SK-N-SH (cell line): ENCODE results near the gene CCNL1. TPM values are rescaled to one million over a fixed set of nuclear protein-coding genes. Genes with fewer than 3 reads are reported as not detected.

Source experiments
- CTCF ChIA-PET: fragments of 300-600, 350-600 bp; formaldehyde crosslinking; extraction: SDS; loops from one replicate; lab custom pipeline; 2021; lab: Yijun Ruan, JAX
- POLR2A ChIA-PET: fragments of 350-600 bp; sonication (Branson Sonifier 250); formaldehyde crosslinking; extraction: SDS; loops from one replicate; lab custom pipeline; 2020; ENCODE audit warnings: antibody characterized with exemption, inconsistent platforms; lab: Yijun Ruan, JAX
- DNase-seq: peaks from one replicate; pipeline ENCODE4 v3.0.0; 2012
- H2AFZ ChIP-seq: fragments of 200-600 bp; sonication (generic); 2 replicates; pipeline ENCODE4 v1.8.1; 2016; ENCODE audit warnings: antibody characterized with exemption, mild to moderate bottlenecking, low read depth
- H3F3A ChIP-seq: fragments of 200-600 bp; sonication (generic); replicated peaks from 2 replicates; pipeline ENCODE3; 2016; ENCODE audit warnings: antibody characterized with exemption, mild to moderate bottlenecking; ENCODE audit not compliant: insufficient read depth
- H3K27ac ChIP-seq, 2 experiments: fragments of 200-500 bp in 1 of 2; fragments of 200-600 bp in 1 of 2; sonication (Bioruptor generic) in 1 of 2; sonication (generic), shearing (Covaris generic) in 1 of 2; 2 replicates each; pipeline versions ENCODE4 v1.5.1 to v1.6.1; 2014 to 2016; ENCODE audit warnings: low read depth in 2 of 2, inconsistent platforms in 1 of 2, low read length in 1 of 2, mild to moderate bottlenecking in 1 of 2, mixed read lengths in 1 of 2
- H3K27me3 ChIP-seq: fragments of 200-600 bp; sonication (generic), shearing (Covaris generic); 2 replicates; pipeline ENCODE4 v1.6.1; 2016; ENCODE audit warnings: mixed run types; ENCODE audit not compliant: insufficient read depth
- H3K36me3 ChIP-seq, 2 experiments: fragments of 200-500 bp in 1 of 2; fragments of 200-600 bp in 1 of 2; sonication (Bioruptor generic) in 1 of 2; sonication (generic) in 1 of 2; replicated peaks in 1 of 2; 2 replicates each; pipeline versions ENCODE3 to v1.5.1; 2014 to 2016; ENCODE audit warnings: low read length in 1 of 2, mild to moderate bottlenecking in 1 of 2; ENCODE audit not compliant: insufficient read depth in 2 of 2, control insufficient read depth in 1 of 2
- H3K4me1 ChIP-seq, 2 experiments: fragments of 200-500 bp in 1 of 2; fragments of 200-600 bp in 1 of 2; sonication (Bioruptor generic) in 1 of 2; sonication (generic), shearing (Covaris generic) in 1 of 2; 2 replicates each; pipeline versions ENCODE4 v1.5.1 to v1.6.1; 2014 to 2016; ENCODE audit warnings: low read depth in 1 of 2, low read length in 1 of 2, mixed run types in 1 of 2; ENCODE audit not compliant: insufficient read depth in 2 of 2, control insufficient read depth in 1 of 2
- H3K4me2 ChIP-seq: fragments of 200-600 bp; sonication (generic), shearing (Covaris generic); 2 replicates; pipeline ENCODE4 v1.6.1; 2017; ENCODE audit warnings: mixed run types
- H3K4me3 ChIP-seq, 2 experiments: fragments of 200-500 bp in 1 of 2; fragments of 200-600 bp in 1 of 2; sonication (Bioruptor generic) in 1 of 2; sonication (generic), shearing (Covaris generic) in 1 of 2; 2 replicates each; pipeline versions ENCODE4 v1.5.1 to v1.8.1; 2014 to 2016; ENCODE audit warnings: low read depth in 2 of 2, inconsistent platforms in 1 of 2, low read length in 1 of 2, mild to moderate bottlenecking in 1 of 2, mixed read lengths in 1 of 2, moderate library complexity in 1 of 2
- H3K79me2 ChIP-seq: fragments of 200-600 bp; sonication (generic); 2 replicates; pipeline ENCODE4 v1.8.1; 2017; ENCODE audit warnings: mild to moderate bottlenecking; ENCODE audit not compliant: insufficient read depth
- H3K9ac ChIP-seq: fragments of 200-600 bp; sonication (generic); 2 replicates; pipeline ENCODE4 v1.6.1; 2017; ENCODE audit warnings: mixed run types
- H3K9me2 ChIP-seq: fragments of 200-600 bp; sonication (generic); 2 replicates; pipeline ENCODE4 v1.6.1; 2017; ENCODE audit warnings: mixed run types
- H3K9me3 ChIP-seq: fragments of 200-600 bp; sonication (generic); 2 replicates; pipeline ENCODE4 v1.6.1; 2017; ENCODE audit warnings: mixed run types, mild to moderate bottlenecking, moderate library complexity
- H4K20me1 ChIP-seq: fragments of 200-600 bp; sonication (generic); 2 replicates; pipeline ENCODE4 v1.6.1; 2017; ENCODE audit warnings: mild to moderate bottlenecking, mixed run types; ENCODE audit not compliant: insufficient read depth
- EZH2phosphoT487 ChIP-seq: fragments of 200-600 bp; sonication (generic); IDR thresholded peaks from 2 replicates; pipeline ENCODE4 v1.6.1; 2017; ENCODE audit warnings: low read depth, mixed run types, mild to moderate bottlenecking, antibody characterized with exemption, moderate library complexity, borderline replicate concordance
- MEF2A ChIP-seq: IDR thresholded peaks from 2 replicates; pipeline ENCODE4 v1.4.0; 2012; ENCODE audit warnings: low read depth, borderline replicate concordance
- MXI1 ChIP-seq: IDR thresholded peaks from 2 replicates; pipeline ENCODE4 v1.6.1; 2012; ENCODE audit warnings: mild to moderate bottlenecking, low read depth, low read length, improper control_type of control experiment
- RAD21 ChIP-seq: IDR thresholded peaks from 2 replicates; pipeline ENCODE4 v1.6.1; 2012; ENCODE audit warnings: mild to moderate bottlenecking, low read length
- SIN3A ChIP-seq: IDR thresholded peaks from 2 replicates; pipeline ENCODE4 v1.6.1; 2012; ENCODE audit warnings: low read depth, mild to moderate bottlenecking, low read length, moderate library complexity, borderline replicate concordance
- SMC3 ChIP-seq: IDR thresholded peaks from 2 replicates; pipeline ENCODE4 v1.6.1; 2012; ENCODE audit warnings: low read depth, low read length, improper control_type of control experiment
- TAF1 ChIP-seq: IDR thresholded peaks from 2 replicates; pipeline ENCODE4 v1.6.1; 2012; ENCODE audit warnings: low read depth, mild to moderate bottlenecking, low read length, moderate library complexity, borderline replicate concordance
- TEAD4 ChIP-seq: IDR thresholded peaks from 2 replicates; pipeline ENCODE4 v1.4.0; 2012; ENCODE audit warnings: mild to moderate bottlenecking, borderline replicate concordance; ENCODE audit not compliant: insufficient read depth
- YY1 ChIP-seq: IDR thresholded peaks from 2 replicates; pipeline ENCODE4 v1.4.0; 2012; ENCODE audit warnings: low read depth, mild to moderate bottlenecking
- polyA plus RNA-seq, 3 experiments: library from polyadenylated mRNA; depleted of rRNA; stranded (reverse); fragments of >200 nt; gene quantifications; 2 replicates each; pipeline ENCODE4 v1.2.3, GENCODE V29; 2012
- TF ChIP-seq, protein P1 (sequence below): IDR thresholded peaks from 2 replicates; pipeline ENCODE4 v1.4.0; 2012; ENCODE audit warnings: low read depth, borderline replicate concordance
- TF ChIP-seq, protein P2 (sequence below): IDR thresholded peaks from 2 replicates; pipeline ENCODE4 v1.4.0; 2012; ENCODE audit warnings: low read depth, borderline replicate concordance
- TF ChIP-seq, protein P3 (sequence below): IDR thresholded peaks from 2 replicates; pipeline ENCODE4 v1.4.0; 2012; ENCODE audit warnings: low read depth
- TF ChIP-seq, protein P4 (sequence below): IDR thresholded peaks from 2 replicates; pipeline ENCODE4; 2012

Gene CCNL1
- polyA plus RNA-seq, 1 of the 3 experiments (the other 2 are of a cell fraction) = 99.8 TPM

DNA sequence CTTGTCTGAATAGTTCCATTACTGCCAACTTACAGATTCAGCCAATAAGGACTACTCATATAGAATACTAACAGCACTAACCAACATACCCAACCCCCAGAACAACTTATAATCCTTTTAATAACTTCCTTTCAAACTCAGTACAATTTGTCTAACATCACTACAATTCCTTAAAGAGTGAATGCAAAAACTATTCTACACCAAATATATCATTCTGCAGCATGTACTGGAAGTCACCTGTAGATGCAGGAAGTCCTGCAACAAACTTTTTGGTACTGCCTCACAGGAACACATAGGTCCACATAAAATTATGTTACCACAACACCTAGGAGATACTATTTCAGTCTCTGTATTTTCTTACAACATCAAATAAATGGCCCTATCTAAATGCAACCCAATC, 2.1 kb downstream of the CCNL1 start:
- DNase-seq = no peak
- Histone ChIP-seq H3K4me2 (peak overlapping the region; percentile 78), H3K9me3 (no peaks in the 10 kb centered on the region), H3K9ac (peak overlapping the region; percentile 99), H3K9me2 (no peaks in the 10 kb centered on the region), H4K20me1 (peaks cover 65% of the 10 kb centered on the region), H3K27ac (peak overlapping the region in 1 of 2 experiments; percentile 100; a peak in 1 of 4 replicates), H2AFZ (no peak overlapping the region), H3F3A (peaks cover 10% of the 10 kb centered on the region), H3K36me3 (peaks cover 61 to 64% of the 10 kb centered on the region in 2 experiments), H3K4me3 (peak overlapping the region; percentile 74 to 98), H3K27me3 (no peaks in the 10 kb centered on the region), H3K4me1 (peaks cover 35 to 44% of the 10 kb centered on the region in 2 experiments), H3K79me2 (peaks cover 71% of the 10 kb centered on the region)
- TF ChIP-seq TAF1 (no peak), SIN3A (no peak), RAD21 (no peak), SMC3 (no peak), MEF2A (no peak), TEAD4 (no peak), EZH2phosphoT487 (no peak), MXI1 (no peak), YY1 (no peak)
- TF ChIP-seq, protein P1, sequence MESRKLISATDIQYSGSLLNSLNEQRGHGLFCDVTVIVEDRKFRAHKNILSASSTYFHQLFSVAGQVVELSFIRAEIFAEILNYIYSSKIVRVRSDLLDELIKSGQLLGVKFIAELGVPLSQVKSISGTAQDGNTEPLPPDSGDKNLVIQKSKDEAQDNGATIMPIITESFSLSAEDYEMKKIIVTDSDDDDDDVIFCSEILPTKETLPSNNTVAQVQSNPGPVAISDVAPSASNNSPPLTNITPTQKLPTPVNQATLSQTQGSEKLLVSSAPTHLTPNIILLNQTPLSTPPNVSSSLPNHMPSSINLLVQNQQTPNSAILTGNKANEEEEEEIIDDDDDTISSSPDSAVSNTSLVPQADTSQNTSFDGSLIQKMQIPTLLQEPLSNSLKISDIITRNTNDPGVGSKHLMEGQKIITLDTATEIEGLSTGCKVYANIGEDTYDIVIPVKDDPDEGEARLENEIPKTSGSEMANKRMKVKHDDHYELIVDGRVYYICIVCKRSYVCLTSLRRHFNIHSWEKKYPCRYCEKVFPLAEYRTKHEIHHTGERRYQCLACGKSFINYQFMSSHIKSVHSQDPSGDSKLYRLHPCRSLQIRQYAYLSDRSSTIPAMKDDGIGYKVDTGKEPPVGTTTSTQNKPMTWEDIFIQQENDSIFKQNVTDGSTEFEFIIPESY = no peak
- TF ChIP-seq, protein P2, sequence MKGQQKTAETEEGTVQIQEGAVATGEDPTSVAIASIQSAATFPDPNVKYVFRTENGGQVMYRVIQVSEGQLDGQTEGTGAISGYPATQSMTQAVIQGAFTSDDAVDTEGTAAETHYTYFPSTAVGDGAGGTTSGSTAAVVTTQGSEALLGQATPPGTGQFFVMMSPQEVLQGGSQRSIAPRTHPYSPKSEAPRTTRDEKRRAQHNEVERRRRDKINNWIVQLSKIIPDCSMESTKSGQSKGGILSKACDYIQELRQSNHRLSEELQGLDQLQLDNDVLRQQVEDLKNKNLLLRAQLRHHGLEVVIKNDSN = no peak
- TF ChIP-seq, protein P3, sequence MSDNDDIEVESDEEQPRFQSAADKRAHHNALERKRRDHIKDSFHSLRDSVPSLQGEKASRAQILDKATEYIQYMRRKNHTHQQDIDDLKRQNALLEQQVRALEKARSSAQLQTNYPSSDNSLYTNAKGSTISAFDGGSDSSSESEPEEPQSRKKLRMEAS = no peak
- TF ChIP-seq, protein P4, sequence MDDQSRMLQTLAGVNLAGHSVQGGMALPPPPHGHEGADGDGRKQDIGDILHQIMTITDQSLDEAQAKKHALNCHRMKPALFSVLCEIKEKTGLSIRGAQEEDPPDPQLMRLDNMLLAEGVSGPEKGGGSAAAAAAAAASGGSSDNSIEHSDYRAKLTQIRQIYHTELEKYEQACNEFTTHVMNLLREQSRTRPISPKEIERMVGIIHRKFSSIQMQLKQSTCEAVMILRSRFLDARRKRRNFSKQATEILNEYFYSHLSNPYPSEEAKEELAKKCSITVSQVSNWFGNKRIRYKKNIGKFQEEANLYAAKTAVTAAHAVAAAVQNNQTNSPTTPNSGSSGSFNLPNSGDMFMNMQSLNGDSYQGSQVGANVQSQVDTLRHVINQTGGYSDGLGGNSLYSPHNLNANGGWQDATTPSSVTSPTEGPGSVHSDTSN = no peak
- ChIA-PET CTCF (no interaction called here), POLR2A (no interaction called here)
